WTC11 (cell line): ENCODE data around the gene B3GNT4. TPM values are rescaled to one million over a fixed set of nuclear protein-coding genes. Genes with fewer than 3 reads are reported as not detected.

ENCODE experiments used
- ARID4B ChIP-seq: sonication (generic); formaldehyde crosslinking; IDR thresholded peaks from 2 replicates; pipeline ENCODE4 v1.8.0; 2023; ENCODE audit warnings: missing genetic modification reagents, mild to moderate bottlenecking, borderline replicate concordance
- ATF3 ChIP-seq: sonication (generic); formaldehyde crosslinking; conservative IDR thresholded peaks from 2 replicates; pipeline ENCODE4 v1.8.1; 2022; ENCODE audit warnings: mild to moderate bottlenecking, missing genetic modification reagents
- CREM ChIP-seq: sonication (generic); formaldehyde crosslinking; IDR thresholded peaks from 2 replicates; pipeline ENCODE4 v1.8.1; 2022; ENCODE audit warnings: mild to moderate bottlenecking, missing genetic modification reagents, moderate library complexity
- ELF4 ChIP-seq: sonication (generic); formaldehyde crosslinking; IDR thresholded peaks from 2 replicates; pipeline ENCODE4 v1.8.1; 2022; ENCODE audit warnings: low read depth, mild to moderate bottlenecking, moderate library complexity, missing genetic modification reagents
- ETV6 ChIP-seq: sonication (generic); formaldehyde crosslinking; IDR thresholded peaks from 2 replicates; pipeline ENCODE4 v1.8.1; 2022; ENCODE audit warnings: mild to moderate bottlenecking, missing genetic modification reagents
- FOXP1 ChIP-seq: sonication (generic); formaldehyde crosslinking; IDR thresholded peaks from 2 replicates; pipeline ENCODE4 v1.8.0; 2022; ENCODE audit warnings: missing genetic modification reagents, mild to moderate bottlenecking, moderate library complexity, borderline replicate concordance
- GABPB1 ChIP-seq: sonication (generic); formaldehyde crosslinking; IDR thresholded peaks from 2 replicates; pipeline ENCODE4 v1.8.1; 2023; ENCODE audit warnings: mild to moderate bottlenecking, missing genetic modification reagents
- HMGA2 ChIP-seq: fragments of 250-450 bp; sonication (Bioruptor Pico); IDR thresholded peaks from 2 replicates; pipeline ENCODE4 v1.4.0; 2021; ENCODE audit warnings: mild to moderate bottlenecking, moderate library complexity
- MLX ChIP-seq: sonication (generic); formaldehyde crosslinking; IDR thresholded peaks from 2 replicates; pipeline ENCODE4 v1.8.1; 2023; ENCODE audit warnings: mild to moderate bottlenecking, missing genetic modification reagents, moderate library complexity
- NFYB ChIP-seq: sonication (generic); formaldehyde crosslinking; conservative IDR thresholded peaks from 2 replicates; pipeline ENCODE4 v1.8.0; 2022; ENCODE audit warnings: low read depth, missing genetic modification reagents
- NR2C2 ChIP-seq: sonication (generic); formaldehyde crosslinking; IDR thresholded peaks from 2 replicates; pipeline ENCODE4 v1.8.0; 2022; ENCODE audit warnings: mild to moderate bottlenecking, missing genetic modification reagents
- PREB ChIP-seq: sonication (generic); formaldehyde crosslinking; IDR thresholded peaks from 2 replicates; pipeline ENCODE4 v1.8.1; 2022; ENCODE audit warnings: mild to moderate bottlenecking, missing genetic modification reagents, moderate library complexity, borderline replicate concordance
- SMAD3 ChIP-seq: sonication (generic); formaldehyde crosslinking; IDR thresholded peaks from 2 replicates; pipeline ENCODE4 v1.8.0; 2022; ENCODE audit warnings: missing genetic modification reagents, mild to moderate bottlenecking, borderline replicate concordance
- SOX15 ChIP-seq: fragments of 250-450 bp; sonication (Bioruptor Pico); IDR thresholded peaks from 2 replicates; pipeline ENCODE4 v1.9.0; 2021; ENCODE audit warnings: mild to moderate bottlenecking
- TEAD4 ChIP-seq: sonication (generic); formaldehyde crosslinking; IDR thresholded peaks from 2 replicates; pipeline ENCODE4 v1.8.0; 2022; ENCODE audit warnings: mild to moderate bottlenecking, missing genetic modification reagents
- USF2 ChIP-seq: sonication (generic); formaldehyde crosslinking; IDR thresholded peaks from 2 replicates; pipeline ENCODE4 v1.8.1; 2023; ENCODE audit warnings: mild to moderate bottlenecking, missing genetic modification reagents, moderate library complexity
- ZBTB21 ChIP-seq: sonication (generic); formaldehyde crosslinking; IDR thresholded peaks from 2 replicates; pipeline ENCODE4 v1.8.1; 2023; ENCODE audit warnings: mild to moderate bottlenecking, missing genetic modification reagents, borderline replicate concordance
- ZNF121 ChIP-seq: sonication (generic); formaldehyde crosslinking; IDR thresholded peaks from 2 replicates; pipeline ENCODE4 v1.8.0; 2023; ENCODE audit warnings: missing genetic modification reagents
- ZNF263 ChIP-seq: sonication (generic); formaldehyde crosslinking; IDR thresholded peaks from 2 replicates; pipeline ENCODE4 v1.8.1; 2022; ENCODE audit warnings: low read depth, mild to moderate bottlenecking, moderate library complexity, missing genetic modification reagents
- ZNF396 ChIP-seq: fragments of 250-450 bp; sonication (Bioruptor Pico); IDR thresholded peaks from 2 replicates; pipeline ENCODE4 v1.8.0; 2021; ENCODE audit warnings: mild to moderate bottlenecking, moderate library complexity, borderline replicate concordance
- total RNA-seq: library from RNA; stranded (reverse); gene quantifications from 3 replicates; pipeline ENCODE4 v1.2.3, GENCODE V29; 2021
- TF ChIP-seq, protein P1 (sequence below): fragments of 250-450 bp; sonication (Bioruptor Pico); IDR thresholded peaks from 2 replicates; pipeline ENCODE4 v2.1.2; 2022; ENCODE audit warnings: mild to moderate bottlenecking, moderate library complexity
- TF ChIP-seq, protein P2 (sequence below): sonication (generic); formaldehyde crosslinking; IDR thresholded peaks from 2 replicates; pipeline ENCODE4 v1.8.0; 2022; ENCODE audit warnings: mild to moderate bottlenecking, missing genetic modification reagents
- TF ChIP-seq, protein P3 (sequence below): sonication (generic); formaldehyde crosslinking; IDR thresholded peaks from 2 replicates; pipeline ENCODE4 v1.8.1; 2022; ENCODE audit warnings: low read depth, missing genetic modification reagents, borderline replicate concordance
- TF ChIP-seq, protein P4 (sequence below): sonication (generic); formaldehyde crosslinking; conservative IDR thresholded peaks from 2 replicates; pipeline ENCODE4 v1.8.1; 2023; ENCODE audit warnings: mild to moderate bottlenecking, low read depth, missing genetic modification reagents, moderate library complexity

Gene B3GNT4
- total RNA-seq, 1 experiment from 2014 or later, result 2.0 TPM

DNA sequence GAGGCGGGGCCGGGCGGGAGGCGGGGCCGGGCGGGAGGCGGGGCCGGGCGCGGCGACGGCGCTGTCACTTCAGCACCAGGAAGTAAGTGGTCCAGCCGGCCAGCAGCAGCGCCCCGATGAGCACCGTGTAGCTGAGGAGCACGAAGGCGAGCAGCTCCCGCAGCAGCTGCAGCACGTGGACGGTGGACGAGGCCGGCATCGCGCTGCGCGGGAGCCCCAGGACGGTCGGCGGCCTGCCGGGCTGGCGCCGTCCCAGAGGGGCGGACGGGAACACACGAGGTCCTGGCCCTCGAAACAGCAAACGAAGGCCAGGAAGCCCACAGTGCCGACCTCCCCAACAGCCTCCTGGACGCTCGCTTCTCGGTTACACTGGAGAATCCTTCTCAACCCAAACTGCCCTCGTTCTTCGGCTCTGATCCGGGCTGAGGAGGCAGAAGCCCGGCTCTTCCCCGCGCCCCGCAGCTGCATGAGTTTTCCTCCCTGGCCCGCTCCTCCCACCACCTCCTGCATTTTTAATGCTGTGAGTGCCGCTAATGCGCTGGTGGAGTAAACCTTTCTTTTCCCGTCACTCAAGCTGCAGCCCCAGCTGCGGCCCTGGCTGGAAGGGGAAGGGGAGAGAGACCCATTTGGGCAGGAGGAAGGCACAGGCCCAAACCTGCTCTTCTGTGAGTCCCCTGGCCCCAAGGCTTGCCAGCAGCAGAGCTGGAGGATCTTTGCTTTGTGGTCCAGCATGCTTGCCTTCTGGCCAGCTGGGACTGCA lies 23.0 kb downstream of the B3GNT4 start (continued):
- TF ChIP-seq, protein P1, sequence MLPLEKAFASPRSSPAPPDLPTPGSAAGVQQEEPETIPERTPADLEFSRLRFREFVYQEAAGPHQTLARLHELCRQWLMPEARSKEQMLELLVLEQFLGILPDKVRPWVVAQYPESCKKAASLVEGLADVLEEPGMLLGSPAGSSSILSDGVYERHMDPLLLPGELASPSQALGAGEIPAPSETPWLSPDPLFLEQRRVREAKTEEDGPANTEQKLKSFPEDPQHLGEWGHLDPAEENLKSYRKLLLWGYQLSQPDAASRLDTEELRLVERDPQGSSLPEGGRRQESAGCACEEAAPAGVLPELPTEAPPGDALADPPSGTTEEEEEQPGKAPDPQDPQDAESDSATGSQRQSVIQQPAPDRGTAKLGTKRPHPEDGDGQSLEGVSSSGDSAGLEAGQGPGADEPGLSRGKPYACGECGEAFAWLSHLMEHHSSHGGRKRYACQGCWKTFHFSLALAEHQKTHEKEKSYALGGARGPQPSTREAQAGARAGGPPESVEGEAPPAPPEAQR (CRISPR knock-in tag), result no peak
- TF ChIP-seq, protein P2, sequence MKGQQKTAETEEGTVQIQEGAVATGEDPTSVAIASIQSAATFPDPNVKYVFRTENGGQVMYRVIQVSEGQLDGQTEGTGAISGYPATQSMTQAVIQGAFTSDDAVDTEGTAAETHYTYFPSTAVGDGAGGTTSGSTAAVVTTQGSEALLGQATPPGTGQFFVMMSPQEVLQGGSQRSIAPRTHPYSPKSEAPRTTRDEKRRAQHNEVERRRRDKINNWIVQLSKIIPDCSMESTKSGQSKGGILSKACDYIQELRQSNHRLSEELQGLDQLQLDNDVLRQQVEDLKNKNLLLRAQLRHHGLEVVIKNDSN (CRISPR knock-in tag), result peak; percentile 87
- TF ChIP-seq PREB (CRISPR knock-in tag) (peak; percentile 97), ARID4B (peak; percentile 99), ZBTB21 (CRISPR knock-in tag) (peak; percentile 81; the same call in 1 of the 2 replicates), USF2 (CRISPR knock-in tag) (no peak; the same call in none of the 2 replicates), ZNF121 (CRISPR knock-in tag) (peak; percentile 69; the same call in 1 of the 2 replicates), CREM (CRISPR knock-in tag) (no peak; the same call in 1 of the 2 replicates), TEAD4 (CRISPR knock-in tag) (peak; percentile 98), ATF3 (CRISPR knock-in tag) (peak; percentile 99), NFYB (CRISPR knock-in tag) (peak; percentile 58), SOX15 (CRISPR knock-in tag) (no peak), ZNF263 (peak; percentile 89), ZNF396 (CRISPR knock-in tag) (no peak), FOXP1 (peak; percentile 99), NR2C2 (CRISPR knock-in tag) (peak; percentile 84), ETV6 (peak; percentile 95), SMAD3 (peak; percentile 98), ELF4 (CRISPR knock-in tag) (peak; percentile 85; the same call in 1 of the 2 replicates), HMGA2 (no peak), GABPB1 (CRISPR knock-in tag) (peak; percentile 47; the same call in 1 of the 2 replicates), MLX (CRISPR knock-in tag) (peak; percentile 96)
- TF ChIP-seq, protein P3, sequence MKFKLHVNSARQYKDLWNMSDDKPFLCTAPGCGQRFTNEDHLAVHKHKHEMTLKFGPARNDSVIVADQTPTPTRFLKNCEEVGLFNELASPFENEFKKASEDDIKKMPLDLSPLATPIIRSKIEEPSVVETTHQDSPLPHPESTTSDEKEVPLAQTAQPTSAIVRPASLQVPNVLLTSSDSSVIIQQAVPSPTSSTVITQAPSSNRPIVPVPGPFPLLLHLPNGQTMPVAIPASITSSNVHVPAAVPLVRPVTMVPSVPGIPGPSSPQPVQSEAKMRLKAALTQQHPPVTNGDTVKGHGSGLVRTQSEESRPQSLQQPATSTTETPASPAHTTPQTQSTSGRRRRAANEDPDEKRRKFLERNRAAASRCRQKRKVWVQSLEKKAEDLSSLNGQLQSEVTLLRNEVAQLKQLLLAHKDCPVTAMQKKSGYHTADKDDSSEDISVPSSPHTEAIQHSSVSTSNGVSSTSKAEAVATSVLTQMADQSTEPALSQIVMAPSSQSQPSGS (CRISPR knock-in tag), result peak; percentile 94
- TF ChIP-seq, protein P4, sequence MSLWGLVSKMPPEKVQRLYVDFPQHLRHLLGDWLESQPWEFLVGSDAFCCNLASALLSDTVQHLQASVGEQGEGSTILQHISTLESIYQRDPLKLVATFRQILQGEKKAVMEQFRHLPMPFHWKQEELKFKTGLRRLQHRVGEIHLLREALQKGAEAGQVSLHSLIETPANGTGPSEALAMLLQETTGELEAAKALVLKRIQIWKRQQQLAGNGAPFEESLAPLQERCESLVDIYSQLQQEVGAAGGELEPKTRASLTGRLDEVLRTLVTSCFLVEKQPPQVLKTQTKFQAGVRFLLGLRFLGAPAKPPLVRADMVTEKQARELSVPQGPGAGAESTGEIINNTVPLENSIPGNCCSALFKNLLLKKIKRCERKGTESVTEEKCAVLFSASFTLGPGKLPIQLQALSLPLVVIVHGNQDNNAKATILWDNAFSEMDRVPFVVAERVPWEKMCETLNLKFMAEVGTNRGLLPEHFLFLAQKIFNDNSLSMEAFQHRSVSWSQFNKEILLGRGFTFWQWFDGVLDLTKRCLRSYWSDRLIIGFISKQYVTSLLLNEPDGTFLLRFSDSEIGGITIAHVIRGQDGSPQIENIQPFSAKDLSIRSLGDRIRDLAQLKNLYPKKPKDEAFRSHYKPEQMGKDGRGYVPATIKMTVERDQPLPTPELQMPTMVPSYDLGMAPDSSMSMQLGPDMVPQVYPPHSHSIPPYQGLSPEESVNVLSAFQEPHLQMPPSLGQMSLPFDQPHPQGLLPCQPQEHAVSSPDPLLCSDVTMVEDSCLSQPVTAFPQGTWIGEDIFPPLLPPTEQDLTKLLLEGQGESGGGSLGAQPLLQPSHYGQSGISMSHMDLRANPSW, result no peak
